Astrocyte (in vitro differentiated cells and primary cell): ENCODE results near the gene PMM2. TPM values are rescaled to one million over a fixed set of nuclear protein-coding genes. Genes with fewer than 3 reads are reported as not detected.

Source experiments
- DNase-seq: peaks from one replicate; pipeline ENCODE4 v3.0.0-alpha.2; 2010; ENCODE audit warnings: low read depth
- FAIRE-seq: peaks from 2 replicates; lab custom pipeline; 2011; peaks lifted over from hg19 to GRCh38; lab: Jason Lieb, UNC
- H2AFZ ChIP-seq: 2 replicates; pipeline ENCODE4 v1.6.0; 2012; ENCODE audit warnings: low read depth, low read length, inconsistent platforms
- H3K27ac ChIP-seq: 2 replicates; pipeline ENCODE4 v1.5.1; 2011; ENCODE audit warnings: low read depth, low read length, inconsistent platforms
- H3K27me3 ChIP-seq: 2 replicates; pipeline ENCODE4 v1.6.0; 2011; ENCODE audit warnings: low read length, inconsistent platforms; ENCODE audit not compliant: insufficient read depth
- H3K36me3 ChIP-seq: 2 replicates; pipeline ENCODE4 v1.5.1; 2011; ENCODE audit warnings: low read length, inconsistent platforms; ENCODE audit not compliant: insufficient read depth
- H3K4me1 ChIP-seq: 2 replicates; pipeline ENCODE4 v1.5.1; 2011; ENCODE audit warnings: low read length, inconsistent platforms; ENCODE audit not compliant: insufficient read depth
- H3K4me2 ChIP-seq: 2 replicates; pipeline ENCODE4 v1.6.0; 2012; ENCODE audit warnings: low read length, inconsistent platforms
- H3K4me3 ChIP-seq: 2 replicates; pipeline ENCODE4 v1.5.1; 2011; ENCODE audit warnings: low read depth, mild to moderate bottlenecking, low read length, inconsistent platforms; ENCODE audit not compliant: insufficient read depth
- H3K79me2 ChIP-seq: 2 replicates; pipeline ENCODE4 v1.6.0; 2012; ENCODE audit warnings: mild to moderate bottlenecking, low read length, inconsistent platforms; ENCODE audit not compliant: insufficient read depth
- H3K9ac ChIP-seq: 2 replicates; pipeline ENCODE4 v1.6.0; 2012; ENCODE audit warnings: mild to moderate bottlenecking, low read length, inconsistent platforms
- H3K9me3 ChIP-seq: 2 replicates; pipeline ENCODE4 v1.5.1; 2012; ENCODE audit warnings: low read depth, mild to moderate bottlenecking, low read length, inconsistent platforms; ENCODE audit not compliant: insufficient read depth
- H4K20me1 ChIP-seq: 2 replicates; pipeline ENCODE4 v1.6.0; 2012; ENCODE audit warnings: low read length, inconsistent platforms; ENCODE audit not compliant: insufficient read depth
- H3K27ac Mint-ChIP-seq: one replicate; pipeline ENCODE4 v1.8.0; 2021; ENCODE audit warnings: mild to moderate bottlenecking, mixed read lengths; ENCODE audit not compliant: unreplicated experiment
- H3K27me3 Mint-ChIP-seq: one replicate; pipeline ENCODE4 v1.8.0; 2021; ENCODE audit warnings: low read depth, mixed read lengths; ENCODE audit not compliant: unreplicated experiment
- H3K36me3 Mint-ChIP-seq: one replicate; pipeline ENCODE4 v1.8.0; 2021; ENCODE audit warnings: low read depth, mixed read lengths; ENCODE audit not compliant: unreplicated experiment
- H3K4me1 Mint-ChIP-seq: one replicate; pipeline ENCODE4 v1.8.0; 2021; ENCODE audit warnings: low read depth, mixed read lengths; ENCODE audit not compliant: unreplicated experiment
- H3K4me3 Mint-ChIP-seq: one replicate; pipeline ENCODE4 v1.8.0; 2021; ENCODE audit warnings: mild to moderate bottlenecking, moderate library complexity, mixed read lengths; ENCODE audit not compliant: unreplicated experiment
- H3K9me3 Mint-ChIP-seq: one replicate; pipeline ENCODE4 v1.8.0; 2021; ENCODE audit warnings: mild to moderate bottlenecking, mixed read lengths; ENCODE audit not compliant: unreplicated experiment
- EZH2 ChIP-seq: IDR thresholded peaks from 2 replicates; pipeline ENCODE4 v1.6.1; 2012; ENCODE audit warnings: mild to moderate bottlenecking, low read length, inconsistent platforms; ENCODE audit not compliant: insufficient read depth
- total RNA-seq: library from RNA; stranded (reverse); gene quantifications from 2 replicates; pipeline ENCODE4 v1.2.1, GENCODE V29; 2021
- TF ChIP-seq, protein P1 (sequence below): IDR thresholded peaks from 2 replicates; pipeline ENCODE4 v1.5.1; 2011; ENCODE audit warnings: low read depth, mild to moderate bottlenecking, inconsistent platforms, low read length, moderate library complexity; ENCODE audit not compliant: insufficient read depth

PMM2 gene
- total RNA-seq, 1 donor from 2014 or later: 57.8 TPM

- Mint-ChIP-seq H3K4me3 (no peak overlapping the region), H3K27me3 (no peaks in the 10 kb centered on the region), H3K4me1 (peaks cover 27% of the 10 kb centered on the region), H3K27ac (peak overlapping the region; percentile 47), H3K9me3 (no peaks in the 10 kb centered on the region), H3K36me3 (peaks cover 11% of the 10 kb centered on the region)
- Histone ChIP-seq H3K9me3 (no peaks in the 10 kb centered on the region), H3K4me1 (peaks cover 42% of the 10 kb centered on the region), H3K27ac (no peak overlapping the region), H3K79me2 (no peaks in the 10 kb centered on the region), H3K4me3 (no peak overlapping the region), H2AFZ (no peak overlapping the region), H3K36me3 (no peaks in the 10 kb centered on the region), H3K9ac (no peak overlapping the region), H3K27me3 (no peaks in the 10 kb centered on the region), H3K4me2 (no peak overlapping the region), H4K20me1 (peaks cover 31% of the 10 kb centered on the region)
- no peak for DNase-seq
- no peak for TF ChIP-seq EZH2
- TF ChIP-seq, protein P1, sequence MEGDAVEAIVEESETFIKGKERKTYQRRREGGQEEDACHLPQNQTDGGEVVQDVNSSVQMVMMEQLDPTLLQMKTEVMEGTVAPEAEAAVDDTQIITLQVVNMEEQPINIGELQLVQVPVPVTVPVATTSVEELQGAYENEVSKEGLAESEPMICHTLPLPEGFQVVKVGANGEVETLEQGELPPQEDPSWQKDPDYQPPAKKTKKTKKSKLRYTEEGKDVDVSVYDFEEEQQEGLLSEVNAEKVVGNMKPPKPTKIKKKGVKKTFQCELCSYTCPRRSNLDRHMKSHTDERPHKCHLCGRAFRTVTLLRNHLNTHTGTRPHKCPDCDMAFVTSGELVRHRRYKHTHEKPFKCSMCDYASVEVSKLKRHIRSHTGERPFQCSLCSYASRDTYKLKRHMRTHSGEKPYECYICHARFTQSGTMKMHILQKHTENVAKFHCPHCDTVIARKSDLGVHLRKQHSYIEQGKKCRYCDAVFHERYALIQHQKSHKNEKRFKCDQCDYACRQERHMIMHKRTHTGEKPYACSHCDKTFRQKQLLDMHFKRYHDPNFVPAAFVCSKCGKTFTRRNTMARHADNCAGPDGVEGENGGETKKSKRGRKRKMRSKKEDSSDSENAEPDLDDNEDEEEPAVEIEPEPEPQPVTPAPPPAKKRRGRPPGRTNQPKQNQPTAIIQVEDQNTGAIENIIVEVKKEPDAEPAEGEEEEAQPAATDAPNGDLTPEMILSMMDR: no peak
- no peak for FAIRE-seq
These were observed 85.2 kb downstream of the PMM2 start for GRCh38 chr16:8882725-8883377.

DNA sequence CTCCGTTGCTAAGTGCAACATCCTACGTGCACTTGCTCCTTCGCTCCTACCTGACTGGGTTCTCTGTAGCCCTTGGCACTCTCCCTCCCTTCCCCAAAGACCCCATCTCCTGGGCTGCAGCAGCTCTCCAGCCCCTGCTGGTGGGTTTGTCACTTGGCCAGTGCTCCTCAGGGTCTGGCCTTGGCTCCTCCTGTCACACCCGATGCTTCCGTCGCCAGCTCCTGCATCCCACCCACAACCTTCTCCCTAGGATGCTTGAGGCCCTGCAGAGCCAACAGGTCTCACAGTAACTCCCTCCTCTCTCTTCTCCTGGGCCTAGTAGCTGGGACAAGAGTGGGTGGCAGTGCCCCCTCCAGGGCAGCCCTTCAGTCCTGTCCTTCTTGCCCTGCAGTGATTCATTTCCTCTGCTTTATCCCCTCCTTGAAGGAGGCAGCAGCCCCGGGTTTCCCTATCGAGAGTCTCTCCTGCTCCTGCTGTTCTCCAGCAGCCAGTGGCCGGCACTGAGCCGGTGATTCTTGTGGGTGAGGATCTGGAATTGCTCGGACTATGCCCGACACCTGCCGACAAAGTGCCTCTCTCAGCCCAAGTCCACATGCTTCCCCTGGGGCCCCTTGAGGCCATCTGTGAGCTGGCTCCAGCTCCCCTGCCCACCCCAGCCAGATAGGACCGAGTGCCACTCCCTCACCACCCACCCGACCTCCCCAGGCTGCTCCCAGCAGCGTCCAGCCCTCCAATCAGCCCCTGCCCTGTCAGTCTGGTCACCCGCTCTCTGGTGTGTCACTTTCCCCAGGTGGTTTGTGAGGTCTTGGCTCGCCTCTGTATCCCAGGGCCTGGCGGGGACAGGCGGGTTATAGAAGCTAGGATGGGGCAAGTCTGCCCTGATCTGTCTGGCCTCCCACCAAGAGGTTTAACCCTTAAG lies 88.3 kb downstream of the PMM2 start:
- Histone ChIP-seq H3K27me3 (no peaks in the 10 kb centered on the region), H3K4me2 (peak overlapping the region; percentile 64), H4K20me1 (peaks cover 60% of the 10 kb centered on the region), H3K36me3 (no peaks in the 10 kb centered on the region), H3K4me1 (peaks cover 42% of the 10 kb centered on the region), H3K9ac (peak overlapping the region; percentile 27), H3K9me3 (no peaks in the 10 kb centered on the region), H3K79me2 (no peaks in the 10 kb centered on the region), H3K4me3 (no peak overlapping the region), H2AFZ (no peak overlapping the region), H3K27ac (peak overlapping the region; percentile 3)
- no peak for TF ChIP-seq EZH2
- TF ChIP-seq, protein P1: peak; percentile 2
- no peak for FAIRE-seq
- no peaks in the 10 kb centered on the region for H3K27me3 Mint-ChIP-seq
- H3K36me3 Mint-ChIP-seq: peaks cover 18% of the 10 kb centered on the region
- H3K4me3 Mint-ChIP-seq: no peak overlapping the region
- no peak overlapping the region for H3K27ac Mint-ChIP-seq
- no peaks in the 10 kb centered on the region for H3K9me3 Mint-ChIP-seq
- H3K4me1 Mint-ChIP-seq: peaks cover 20% of the 10 kb centered on the region
- peak; percentile 26 for DNase-seq
